Measurements from ENCODE around the gene MPZL2. TPM values are rescaled to one million over a fixed set of nuclear protein-coding genes. Genes with fewer than 3 reads are reported as not detected.

MPZL2 gene
- polyA plus RNA-seq, 1 donor from 2014 or later: not detected

DNA sequence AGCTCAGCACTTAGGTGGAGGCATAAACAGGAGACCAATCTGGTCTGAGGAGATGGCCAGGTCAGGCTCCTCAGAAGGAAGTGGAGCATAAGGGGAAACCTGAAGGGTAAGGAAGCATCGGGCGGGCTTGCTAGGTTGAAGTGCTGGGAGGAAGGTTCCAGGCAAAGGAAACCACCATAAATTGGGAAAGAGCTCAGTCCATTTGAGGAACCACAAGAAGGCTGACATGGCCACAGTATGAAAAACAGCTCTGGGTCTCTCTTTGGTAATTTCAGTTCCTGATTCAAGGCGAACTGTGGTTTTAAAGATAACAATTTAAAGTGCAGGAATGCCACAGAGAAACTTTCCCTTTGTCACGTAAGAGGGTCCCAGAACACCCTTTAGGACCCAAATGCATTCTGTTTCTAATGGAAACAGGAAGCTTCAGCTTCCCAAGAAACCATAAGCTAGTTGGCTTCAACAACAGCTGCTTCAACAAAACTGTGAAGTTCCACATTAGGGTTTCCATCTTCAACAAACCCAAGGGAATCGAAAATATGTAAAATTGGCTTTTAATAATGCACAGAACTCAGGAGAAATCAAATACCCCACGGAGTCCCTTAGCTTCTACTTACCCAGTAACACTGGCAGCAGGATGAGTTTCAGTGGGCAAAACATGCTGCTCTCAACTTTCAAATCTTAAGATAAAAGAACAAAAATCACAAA lies 49.7 kb downstream of the MPZL2 start:
- Histone ChIP-seq H3K27me3 (ENCODE audit: insufficient read depth, low read depth, low read length) (no peaks in the 10 kb centered on the region), H3K79me2 (replicated peaks; ENCODE audit: insufficient read depth, low read length) (no peaks in the 10 kb centered on the region), H2AFZ (ENCODE audit: low read depth, low read length) (no peak overlapping the region), H3K9me2 (ENCODE audit: insufficient read depth, low read length) (no peaks in the 10 kb centered on the region), H3K4me3 (ENCODE audit: low read length) (no peak overlapping the region), H3K9ac (ENCODE audit: low read length) (no peak overlapping the region), H3K4me2 (ENCODE audit: low read length) (no peak overlapping the region), H3F3A (ENCODE audit: insufficient read depth, low read length, poor library complexity, severe bottlenecking) (no peaks in the 10 kb centered on the region), H3K9me3 (ENCODE audit: low read length) (no peaks in the 10 kb centered on the region), H3K36me3 (ENCODE audit: insufficient read depth, low read length) (no peaks in the 10 kb centered on the region), H4K20me1 (ENCODE audit: insufficient read depth) (no peaks in the 10 kb centered on the region), H3K27ac (ENCODE audit: low read length) (no peak overlapping the region)
- TF ChIP-seq TAF1 (IDR thresholded peaks at IDR 0.05; ENCODE audit: low read depth) (no peak), RAD21 (conservative IDR thresholded peaks at IDR 0.05) (no peak), MXI1 (conservative IDR thresholded peaks at IDR 0.05; ENCODE audit: poor library complexity, severe bottlenecking) (no peak), EZH2 (IDR thresholded peaks at IDR 0.05; ENCODE audit: borderline replicate concordance, insufficient read depth, low read length, poor library complexity, severe bottlenecking) (no peak), POLR2AphosphoS5 (IDR thresholded peaks at IDR 0.05) (no peak), EP300 (conservative IDR thresholded peaks at IDR 0.05; ENCODE audit: poor library complexity, severe bottlenecking) (no peak), SMC3 (conservative IDR thresholded peaks at IDR 0.05; ENCODE audit: poor library complexity) (no peak)
- TF ChIP-seq, protein P1, sequence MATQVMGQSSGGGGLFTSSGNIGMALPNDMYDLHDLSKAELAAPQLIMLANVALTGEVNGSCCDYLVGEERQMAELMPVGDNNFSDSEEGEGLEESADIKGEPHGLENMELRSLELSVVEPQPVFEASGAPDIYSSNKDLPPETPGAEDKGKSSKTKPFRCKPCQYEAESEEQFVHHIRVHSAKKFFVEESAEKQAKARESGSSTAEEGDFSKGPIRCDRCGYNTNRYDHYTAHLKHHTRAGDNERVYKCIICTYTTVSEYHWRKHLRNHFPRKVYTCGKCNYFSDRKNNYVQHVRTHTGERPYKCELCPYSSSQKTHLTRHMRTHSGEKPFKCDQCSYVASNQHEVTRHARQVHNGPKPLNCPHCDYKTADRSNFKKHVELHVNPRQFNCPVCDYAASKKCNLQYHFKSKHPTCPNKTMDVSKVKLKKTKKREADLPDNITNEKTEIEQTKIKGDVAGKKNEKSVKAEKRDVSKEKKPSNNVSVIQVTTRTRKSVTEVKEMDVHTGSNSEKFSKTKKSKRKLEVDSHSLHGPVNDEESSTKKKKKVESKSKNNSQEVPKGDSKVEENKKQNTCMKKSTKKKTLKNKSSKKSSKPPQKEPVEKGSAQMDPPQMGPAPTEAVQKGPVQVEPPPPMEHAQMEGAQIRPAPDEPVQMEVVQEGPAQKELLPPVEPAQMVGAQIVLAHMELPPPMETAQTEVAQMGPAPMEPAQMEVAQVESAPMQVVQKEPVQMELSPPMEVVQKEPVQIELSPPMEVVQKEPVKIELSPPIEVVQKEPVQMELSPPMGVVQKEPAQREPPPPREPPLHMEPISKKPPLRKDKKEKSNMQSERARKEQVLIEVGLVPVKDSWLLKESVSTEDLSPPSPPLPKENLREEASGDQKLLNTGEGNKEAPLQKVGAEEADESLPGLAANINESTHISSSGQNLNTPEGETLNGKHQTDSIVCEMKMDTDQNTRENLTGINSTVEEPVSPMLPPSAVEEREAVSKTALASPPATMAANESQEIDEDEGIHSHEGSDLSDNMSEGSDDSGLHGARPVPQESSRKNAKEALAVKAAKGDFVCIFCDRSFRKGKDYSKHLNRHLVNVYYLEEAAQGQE (IDR thresholded peaks at IDR 0.05; ENCODE audit: borderline replicate concordance): no peak
- TF ChIP-seq, protein P2, sequence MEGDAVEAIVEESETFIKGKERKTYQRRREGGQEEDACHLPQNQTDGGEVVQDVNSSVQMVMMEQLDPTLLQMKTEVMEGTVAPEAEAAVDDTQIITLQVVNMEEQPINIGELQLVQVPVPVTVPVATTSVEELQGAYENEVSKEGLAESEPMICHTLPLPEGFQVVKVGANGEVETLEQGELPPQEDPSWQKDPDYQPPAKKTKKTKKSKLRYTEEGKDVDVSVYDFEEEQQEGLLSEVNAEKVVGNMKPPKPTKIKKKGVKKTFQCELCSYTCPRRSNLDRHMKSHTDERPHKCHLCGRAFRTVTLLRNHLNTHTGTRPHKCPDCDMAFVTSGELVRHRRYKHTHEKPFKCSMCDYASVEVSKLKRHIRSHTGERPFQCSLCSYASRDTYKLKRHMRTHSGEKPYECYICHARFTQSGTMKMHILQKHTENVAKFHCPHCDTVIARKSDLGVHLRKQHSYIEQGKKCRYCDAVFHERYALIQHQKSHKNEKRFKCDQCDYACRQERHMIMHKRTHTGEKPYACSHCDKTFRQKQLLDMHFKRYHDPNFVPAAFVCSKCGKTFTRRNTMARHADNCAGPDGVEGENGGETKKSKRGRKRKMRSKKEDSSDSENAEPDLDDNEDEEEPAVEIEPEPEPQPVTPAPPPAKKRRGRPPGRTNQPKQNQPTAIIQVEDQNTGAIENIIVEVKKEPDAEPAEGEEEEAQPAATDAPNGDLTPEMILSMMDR (IDR thresholded peaks at IDR 0.05; ENCODE audit: poor library complexity, severe bottlenecking): no peak

DNA sequence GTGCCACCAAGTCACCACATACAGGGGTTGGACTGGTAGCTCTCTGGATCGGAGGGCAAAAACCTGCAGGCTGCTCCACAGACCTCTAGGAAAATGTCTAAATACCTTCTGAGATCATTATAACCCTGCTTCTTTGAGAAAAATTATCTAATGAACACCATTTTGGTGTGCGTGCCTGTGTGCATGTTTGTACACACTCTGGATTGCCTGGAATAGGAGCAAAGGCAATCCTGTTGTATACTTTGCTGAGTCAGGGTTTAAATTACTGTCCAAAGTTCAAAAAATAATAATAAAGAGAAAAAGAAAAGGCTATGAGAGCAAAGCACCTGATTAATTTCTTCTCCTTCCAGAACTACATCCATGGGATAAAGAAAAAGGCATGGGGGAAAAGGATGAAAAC lies 50.3 kb downstream of the MPZL2 start:
- H3K9me3 ChIP-seq (ENCODE audit: low read length): no peaks in the 10 kb centered on the region
- no peaks in the 10 kb centered on the region for H4K20me1 ChIP-seq (ENCODE audit: insufficient read depth)
- TF ChIP-seq EZH2 (IDR thresholded peaks at IDR 0.05; ENCODE audit: borderline replicate concordance, insufficient read depth, low read length, poor library complexity, severe bottlenecking) (no peak), MXI1 (conservative IDR thresholded peaks at IDR 0.05; ENCODE audit: poor library complexity, severe bottlenecking) (no peak), SMC3 (conservative IDR thresholded peaks at IDR 0.05; ENCODE audit: poor library complexity) (no peak), EP300 (conservative IDR thresholded peaks at IDR 0.05; ENCODE audit: poor library complexity, severe bottlenecking) (no peak), POLR2AphosphoS5 (IDR thresholded peaks at IDR 0.05) (no peak), TAF1 (IDR thresholded peaks at IDR 0.05; ENCODE audit: low read depth) (no peak), RAD21 (conservative IDR thresholded peaks at IDR 0.05) (no peak)
- TF ChIP-seq, protein P2 (IDR thresholded peaks at IDR 0.05; ENCODE audit: poor library complexity, severe bottlenecking): no peak
- TF ChIP-seq, protein P1 (IDR thresholded peaks at IDR 0.05; ENCODE audit: borderline replicate concordance): no peak
- no peak overlapping the region for H2AFZ ChIP-seq (ENCODE audit: low read depth, low read length)
- no peak overlapping the region for H3K27ac ChIP-seq (ENCODE audit: low read length)
- no peaks in the 10 kb centered on the region for H3F3A ChIP-seq (ENCODE audit: insufficient read depth, low read length, poor library complexity, severe bottlenecking)
- no peaks in the 10 kb centered on the region for H3K27me3 ChIP-seq (ENCODE audit: insufficient read depth, low read depth, low read length)
- H3K4me2 ChIP-seq (ENCODE audit: low read length): no peak overlapping the region
- H3K79me2 ChIP-seq (replicated peaks; ENCODE audit: insufficient read depth, low read length): no peaks in the 10 kb centered on the region
- no peaks in the 10 kb centered on the region for H3K9me2 ChIP-seq (ENCODE audit: insufficient read depth, low read length)
- no peak overlapping the region for H3K4me3 ChIP-seq (ENCODE audit: low read length)
- no peak overlapping the region for H3K9ac ChIP-seq (ENCODE audit: low read length)
- no peaks in the 10 kb centered on the region for H3K36me3 ChIP-seq (ENCODE audit: insufficient read depth, low read length)
